Karpas-422 (cell line): ENCODE results near the gene ADCY5. TPM values are rescaled to one million over a fixed set of nuclear protein-coding genes. Genes with fewer than 3 reads are reported as not detected.

Experiments used
- DNase-seq: peaks from one replicate; pipeline ENCODE4 v3.0.0-alpha.2; 2015
- H2AFZ ChIP-seq: fragments of 200-600 bp; sonication (generic); 2 replicates; pipeline ENCODE4 v1.6.1; 2014; ENCODE audit warnings: antibody characterized with exemption, low read length, mixed read lengths
- H3K27ac ChIP-seq: fragments of 200-600 bp; sonication (generic); 2 replicates; pipeline ENCODE4 v1.5.1; 2014; ENCODE audit warnings: mild to moderate bottlenecking, low read length, moderate library complexity
- H3K27me3 ChIP-seq: fragments of 200-600 bp; sonication (generic); 2 replicates; pipeline ENCODE4 v1.6.1; 2014; ENCODE audit warnings: low read length, mixed read lengths
- H3K36me3 ChIP-seq: fragments of 200-600 bp; sonication (generic); 2 replicates; pipeline ENCODE4 v1.6.1; 2014; ENCODE audit warnings: low read length, mixed read lengths; ENCODE audit not compliant: insufficient read depth
- H3K4me1 ChIP-seq: fragments of 200-600 bp; sonication (generic); 2 replicates; pipeline ENCODE4 v1.6.1; 2014; ENCODE audit warnings: mild to moderate bottlenecking, low read length, mixed read lengths
- H3K4me2 ChIP-seq: fragments of 200-600 bp; sonication (generic); 2 replicates; pipeline ENCODE4 v1.6.1; 2014; ENCODE audit warnings: low read length, low read depth, mild to moderate bottlenecking; ENCODE audit not compliant: poor library complexity, severe bottlenecking
- H3K4me3 ChIP-seq: fragments of 200-600 bp; sonication (generic); 2 replicates; pipeline ENCODE4 v1.5.1; 2014; ENCODE audit warnings: mild to moderate bottlenecking, antibody characterized with exemption, low read length, mixed read lengths
- H3K79me2 ChIP-seq: fragments of 200-600 bp; sonication (generic); 2 replicates; pipeline ENCODE4 v1.6.1; 2014; ENCODE audit warnings: mild to moderate bottlenecking, low read length, mixed read lengths
- H3K9ac ChIP-seq: fragments of 200-600 bp; sonication (generic); 2 replicates; pipeline ENCODE4 v1.6.0; 2014; ENCODE audit warnings: low read length
- H3K9me2 ChIP-seq: fragments of 200-600 bp; sonication (generic), shearing (Covaris generic); replicated peaks from 2 replicates; pipeline ENCODE4 v1.6.0; 2014; ENCODE audit warnings: mild to moderate bottlenecking, low read length, moderate library complexity; ENCODE audit not compliant: insufficient read depth
- H3K9me3 ChIP-seq: fragments of 300-700, 200-600 bp; sonication (generic); 2 replicates; pipeline ENCODE4 v1.6.1; 2014; ENCODE audit warnings: low read length, mixed read lengths
- H4K20me1 ChIP-seq: fragments of 200-600 bp; sonication (generic); 2 replicates; pipeline ENCODE4 v1.6.1; 2014; ENCODE audit warnings: mild to moderate bottlenecking, antibody characterized with exemption, low read length, low read depth; ENCODE audit not compliant: insufficient read depth
- total RNA-seq: library from RNA; depleted of rRNA; stranded (reverse); fragments of >200 nt; shearing (Covaris generic); gene quantifications from 2 replicates; pipeline ENCODE4 v1.2.3, GENCODE V29; 2014; ENCODE audit warnings: low replicate concordance

Gene ADCY5
- total RNA-seq, 1 experiment from 2014 or later: not detected

DNA sequence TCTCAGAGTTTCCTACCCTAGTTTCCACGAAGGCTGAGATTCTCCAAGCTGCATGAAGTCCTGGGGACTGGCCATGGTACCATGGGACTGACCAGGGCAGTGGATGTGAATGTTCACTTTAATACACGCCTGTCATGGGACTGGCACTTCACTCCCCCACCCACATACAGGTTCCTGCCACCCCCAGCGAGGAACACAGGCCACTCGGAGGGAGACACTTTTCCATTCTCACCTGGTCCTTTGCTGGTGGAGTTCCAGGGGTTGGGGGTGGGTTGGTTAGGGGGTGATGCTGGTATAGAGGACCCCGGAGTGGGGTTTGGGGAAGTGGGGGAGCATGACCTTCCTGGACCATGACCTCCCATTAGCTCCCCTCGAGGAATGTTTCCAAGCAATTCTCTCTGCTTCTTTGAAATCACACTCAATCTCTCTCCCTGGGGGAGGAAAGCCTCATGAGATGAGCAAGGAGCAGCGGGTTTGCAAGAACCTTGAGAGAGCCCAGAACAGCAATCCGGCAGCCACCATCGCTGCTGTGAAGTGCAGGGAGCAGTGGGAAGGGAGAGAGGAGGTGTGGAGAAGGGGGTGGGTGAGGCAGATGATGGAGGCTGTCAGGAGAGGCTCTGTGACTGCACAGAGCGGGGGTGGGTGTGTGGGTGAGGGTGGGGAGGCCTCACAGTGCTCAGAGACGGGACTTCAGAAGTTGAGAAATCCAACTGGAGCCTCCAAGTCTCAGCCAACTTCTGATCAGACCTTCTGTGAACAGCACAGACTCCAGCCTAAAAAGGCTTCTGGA is 69.7 kb downstream of the ADCY5 start:
- no peaks in the 10 kb centered on the region for H3K79me2 ChIP-seq
- H3K36me3 ChIP-seq: no peaks in the 10 kb centered on the region
- no peaks in the 10 kb centered on the region for H3K9me2 ChIP-seq
- no peaks in the 10 kb centered on the region for H4K20me1 ChIP-seq
- no peaks in the 10 kb centered on the region for H3K4me1 ChIP-seq
- H3K4me3 ChIP-seq: no peak overlapping the region
- no peak overlapping the region for H3K27ac ChIP-seq
- no peak overlapping the region for H3K9ac ChIP-seq
- DNase-seq: no peak
- no peak overlapping the region for H3K4me2 ChIP-seq
- H2AFZ ChIP-seq: no peak overlapping the region
- H3K27me3 ChIP-seq: no peaks in the 10 kb centered on the region
- H3K9me3 ChIP-seq: no peaks in the 10 kb centered on the region

DNA sequence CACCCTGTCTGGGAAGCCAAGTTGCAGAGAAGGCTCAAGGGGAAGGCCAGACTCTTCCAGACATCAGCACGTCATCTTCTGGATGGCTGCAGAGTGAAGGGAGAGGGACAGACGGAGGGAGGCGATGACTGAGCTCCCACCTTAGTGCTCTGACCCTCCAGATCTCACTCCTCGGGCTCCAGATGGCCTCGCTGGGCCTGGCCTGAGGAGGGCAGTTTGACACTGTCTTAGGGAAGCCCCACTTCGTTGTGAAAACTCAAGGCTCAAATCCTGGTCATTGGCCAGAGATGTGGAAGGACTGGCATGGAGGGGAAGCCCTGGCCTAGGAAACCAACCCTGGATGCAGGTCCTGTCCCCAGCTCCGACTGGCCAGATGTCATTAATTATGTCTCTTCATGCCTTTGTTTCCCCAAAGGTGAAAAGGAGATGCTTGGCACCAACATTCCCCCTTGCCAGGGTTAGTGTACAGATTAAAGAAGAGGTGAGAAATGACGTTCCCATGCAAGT is 70.4 kb downstream of the ADCY5 start:
- no peaks in the 10 kb centered on the region for H3K27me3 ChIP-seq
- H4K20me1 ChIP-seq: no peaks in the 10 kb centered on the region
- no peak overlapping the region for H3K4me3 ChIP-seq
- H3K4me1 ChIP-seq: no peaks in the 10 kb centered on the region
- no peaks in the 10 kb centered on the region for H3K36me3 ChIP-seq
- no peak overlapping the region for H3K27ac ChIP-seq
- DNase-seq: no peak
- no peak overlapping the region for H3K9ac ChIP-seq
- H3K9me3 ChIP-seq: no peaks in the 10 kb centered on the region
- H2AFZ ChIP-seq: no peak overlapping the region
- no peak overlapping the region for H3K4me2 ChIP-seq
- no peaks in the 10 kb centered on the region for H3K9me2 ChIP-seq
- H3K79me2 ChIP-seq: no peaks in the 10 kb centered on the region

DNA sequence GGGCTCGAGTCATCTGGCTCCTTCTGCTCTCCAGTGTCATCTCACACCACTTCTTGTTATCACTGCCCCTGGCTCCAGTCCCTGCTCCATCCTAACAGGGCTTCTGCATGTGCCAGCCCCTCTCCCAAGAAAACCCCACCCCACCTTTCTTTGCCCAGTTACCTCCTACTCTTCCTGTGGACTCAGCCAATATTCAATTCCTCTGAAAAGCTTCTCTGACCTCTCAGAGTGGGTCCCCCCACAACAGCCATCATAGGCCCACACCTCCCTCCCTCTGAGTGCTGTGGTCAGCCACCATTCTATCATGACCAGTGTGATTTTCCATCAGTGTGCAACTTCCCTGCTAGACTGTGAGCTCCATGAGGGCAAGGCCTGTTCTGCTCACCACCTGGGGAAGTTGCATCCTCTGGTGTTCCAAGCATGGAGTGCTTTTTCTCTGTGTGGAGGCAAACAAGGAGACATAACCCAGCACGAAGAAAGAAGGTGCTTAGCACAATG is 71.6 kb downstream of the ADCY5 start:
- Histone ChIP-seq H3K27me3 (no peaks in the 10 kb centered on the region), H3K27ac (no peak overlapping the region), H3K9me3 (no peaks in the 10 kb centered on the region), H4K20me1 (no peaks in the 10 kb centered on the region), H3K9me2 (no peaks in the 10 kb centered on the region), H2AFZ (no peak overlapping the region), H3K4me1 (no peaks in the 10 kb centered on the region), H3K4me2 (no peak overlapping the region), H3K79me2 (no peaks in the 10 kb centered on the region), H3K4me3 (no peak overlapping the region), H3K9ac (no peak overlapping the region), H3K36me3 (no peaks in the 10 kb centered on the region)
- DNase-seq: no peak

DNA sequence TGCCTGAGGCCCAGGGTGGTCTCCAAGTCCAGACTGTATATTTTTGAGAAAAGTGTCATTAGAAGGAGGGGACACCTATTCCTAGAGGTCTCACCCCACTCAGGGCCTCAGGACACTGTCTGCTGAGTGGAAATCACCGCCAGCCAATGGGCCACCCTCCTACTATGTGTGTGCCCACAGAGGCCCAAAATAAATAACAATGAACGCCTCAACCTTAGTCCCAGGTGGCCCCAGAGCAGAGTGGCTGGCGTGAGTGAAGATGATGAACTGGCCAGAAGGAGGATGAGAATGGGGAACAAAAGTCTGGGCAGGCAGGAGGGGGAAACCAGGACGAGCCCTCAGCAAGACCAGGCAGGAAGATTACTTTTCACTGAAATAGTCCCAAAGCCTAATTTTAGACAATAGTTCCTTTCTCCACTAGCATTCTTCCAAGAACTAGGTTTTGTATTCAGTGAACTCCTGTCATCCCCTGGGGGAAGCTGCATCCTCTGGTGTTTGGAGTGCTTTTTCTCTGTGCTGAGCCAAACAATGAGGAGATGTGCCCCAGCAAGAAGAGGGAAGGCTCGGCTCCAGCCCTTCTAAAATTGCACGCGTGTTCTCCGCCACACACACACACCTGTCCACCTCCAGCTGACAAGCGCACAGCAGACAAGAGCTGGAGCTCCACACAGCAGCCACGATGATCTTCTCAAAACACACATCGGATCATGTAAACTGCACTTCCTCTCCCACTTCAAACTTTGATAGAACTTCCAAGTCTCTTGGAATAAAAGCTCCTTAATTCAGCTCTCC is 72.2 kb downstream of the ADCY5 start:
- Histone ChIP-seq H4K20me1 (no peaks in the 10 kb centered on the region), H3K4me1 (no peaks in the 10 kb centered on the region), H3K4me2 (no peak overlapping the region), H3K79me2 (no peaks in the 10 kb centered on the region), H3K27me3 (no peaks in the 10 kb centered on the region), H3K9ac (no peak overlapping the region), H3K36me3 (no peaks in the 10 kb centered on the region), H3K4me3 (no peak overlapping the region), H3K9me3 (no peaks in the 10 kb centered on the region), H3K9me2 (no peaks in the 10 kb centered on the region), H3K27ac (no peak overlapping the region), H2AFZ (no peak overlapping the region)
- DNase-seq: no peak

DNA sequence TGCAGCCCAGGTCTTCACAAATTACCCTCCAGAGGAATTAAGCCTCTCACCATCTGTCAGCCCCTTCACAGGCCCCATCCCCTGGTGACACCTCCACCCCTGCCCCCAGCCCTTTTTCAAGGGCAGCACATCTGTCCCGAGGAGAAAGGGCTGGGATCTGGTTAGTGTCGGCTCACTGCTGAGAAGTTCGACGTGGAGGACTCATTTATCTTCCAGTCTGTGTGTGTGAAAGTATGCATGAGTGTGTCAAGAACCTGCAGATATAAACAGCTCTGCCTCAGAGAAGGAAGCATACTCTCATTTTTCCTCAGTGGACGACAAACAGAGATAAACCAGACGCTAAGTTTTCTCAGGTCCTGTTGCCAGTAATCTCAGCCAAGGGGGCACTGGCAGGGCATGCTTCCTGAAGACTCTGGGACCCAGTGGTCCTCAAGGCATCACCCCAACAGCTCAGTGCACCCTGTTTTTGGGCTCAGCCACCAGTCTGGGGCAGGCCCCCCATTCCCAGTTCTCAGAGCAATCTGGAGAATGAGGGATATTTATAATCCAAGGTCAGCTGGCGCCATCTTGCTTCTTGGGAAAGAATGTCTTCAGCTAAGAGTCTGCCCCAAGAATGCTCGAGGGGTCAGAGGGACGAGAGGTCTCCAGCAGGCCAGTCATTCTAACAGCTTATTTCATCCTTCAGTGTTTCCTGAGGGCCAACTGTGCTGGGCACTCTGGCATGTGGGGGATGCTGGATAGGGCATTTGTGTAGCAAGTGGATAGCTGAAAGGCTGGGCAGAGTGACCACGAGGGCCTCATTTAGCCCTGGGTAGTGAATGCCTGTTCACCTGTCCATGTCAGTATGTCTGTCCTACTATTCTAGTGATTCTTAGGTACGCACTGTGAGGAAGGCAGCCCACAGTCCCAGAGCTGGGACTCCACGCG is 73.6 kb downstream of the ADCY5 start:
- H3K79me2 ChIP-seq: no peaks in the 10 kb centered on the region
- H3K27me3 ChIP-seq: no peaks in the 10 kb centered on the region
- H3K36me3 ChIP-seq: no peaks in the 10 kb centered on the region
- H3K4me3 ChIP-seq: no peak overlapping the region
- no peak overlapping the region for H3K4me2 ChIP-seq
- no peaks in the 10 kb centered on the region for H4K20me1 ChIP-seq
- H3K9me3 ChIP-seq: no peaks in the 10 kb centered on the region
- H3K9me2 ChIP-seq: no peaks in the 10 kb centered on the region
- H3K27ac ChIP-seq: no peak overlapping the region
- no peaks in the 10 kb centered on the region for H3K4me1 ChIP-seq
- no peak overlapping the region for H3K9ac ChIP-seq
- DNase-seq: no peak
- no peak overlapping the region for H2AFZ ChIP-seq

DNA sequence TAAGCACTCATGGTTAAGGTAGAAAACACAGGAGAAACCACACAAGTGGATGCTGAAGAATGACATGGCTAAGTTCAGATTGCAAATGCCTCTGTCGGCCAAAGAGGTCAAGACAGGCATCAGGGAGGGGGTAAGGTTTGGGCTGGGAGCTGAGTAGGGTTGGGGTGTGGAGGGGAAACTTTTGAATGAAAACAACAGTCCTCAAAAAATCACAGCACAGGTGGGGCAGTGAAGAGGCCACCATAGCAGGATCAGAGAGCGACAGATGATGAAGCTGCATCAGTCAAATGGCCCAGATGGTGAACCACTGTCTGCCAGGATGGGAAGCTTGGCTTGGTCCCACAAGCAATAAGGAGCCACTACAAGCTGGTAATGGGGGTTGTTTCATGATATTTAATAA is 74.9 kb downstream of the ADCY5 start:
- no peak overlapping the region for H2AFZ ChIP-seq
- no peaks in the 10 kb centered on the region for H3K79me2 ChIP-seq
- H3K4me1 ChIP-seq: no peaks in the 10 kb centered on the region
- no peaks in the 10 kb centered on the region for H4K20me1 ChIP-seq
- DNase-seq: no peak
- no peak overlapping the region for H3K27ac ChIP-seq
- H3K36me3 ChIP-seq: no peaks in the 10 kb centered on the region
- no peaks in the 10 kb centered on the region for H3K27me3 ChIP-seq
- H3K4me2 ChIP-seq: no peak overlapping the region
- H3K9me2 ChIP-seq: no peaks in the 10 kb centered on the region
- H3K4me3 ChIP-seq: no peak overlapping the region
- H3K9ac ChIP-seq: no peak overlapping the region
- no peaks in the 10 kb centered on the region for H3K9me3 ChIP-seq

DNA sequence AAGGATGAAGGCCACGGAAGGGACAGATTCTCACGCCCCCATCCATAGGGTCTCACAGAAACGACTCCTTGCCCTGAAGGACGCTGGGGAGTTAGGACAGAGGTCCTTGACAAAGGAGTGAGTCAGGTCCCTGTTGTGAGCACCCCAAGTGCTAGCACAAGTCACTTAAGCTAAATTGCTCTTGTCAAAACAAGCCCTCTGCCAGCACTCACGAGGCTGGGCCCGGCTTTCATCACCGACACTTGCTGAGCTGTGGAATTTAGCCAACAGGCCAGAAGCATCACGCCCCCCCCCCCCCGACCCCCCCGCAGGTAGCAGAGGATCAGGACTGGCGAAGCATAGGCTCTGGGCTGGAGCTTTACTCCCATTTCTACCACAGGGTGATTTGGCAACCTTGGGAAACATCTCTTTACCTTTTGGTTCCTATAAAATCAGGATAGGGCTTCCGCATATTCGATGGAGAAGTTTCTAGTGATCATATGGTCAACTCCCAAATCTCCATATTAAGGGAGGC is 75.4 kb downstream of the ADCY5 start:
- no peaks in the 10 kb centered on the region for H3K9me2 ChIP-seq
- no peak overlapping the region for H3K9ac ChIP-seq
- DNase-seq: no peak
- no peak overlapping the region for H3K4me3 ChIP-seq
- no peak overlapping the region for H2AFZ ChIP-seq
- no peak overlapping the region for H3K4me2 ChIP-seq
- H3K4me1 ChIP-seq: no peaks in the 10 kb centered on the region
- no peaks in the 10 kb centered on the region for H3K27me3 ChIP-seq
- H4K20me1 ChIP-seq: no peaks in the 10 kb centered on the region
- no peaks in the 10 kb centered on the region for H3K36me3 ChIP-seq
- H3K79me2 ChIP-seq: no peaks in the 10 kb centered on the region
- no peak overlapping the region for H3K27ac ChIP-seq
- H3K9me3 ChIP-seq: no peaks in the 10 kb centered on the region
